ENCODE measurements around the gene P2RX2.

- TF ChIP-seq EZH2 (IDR thresholded peaks at IDR 0.05) = no peak
- no peak for TF ChIP-seq CTCF (IDR thresholded peaks at IDR 0.05 in 2 of 3, conservative IDR thresholded peaks at IDR 0.05 in 1 of 3; ENCODE audit: borderline replicate concordance in 1 of 3, insufficient read depth in 1 of 3, low read depth in 2 of 3, low read length in 2 of 3)
- no peak for TF ChIP-seq POLR2A (IDR thresholded peaks at IDR 0.05; ENCODE audit: borderline replicate concordance, extremely low read depth, insufficient read depth, insufficient read length)
- no peak for TF ChIP-seq SIN3A (IDR thresholded peaks at IDR 0.05; ENCODE audit: low read depth)
- TF ChIP-seq JUND (IDR thresholded peaks at IDR 0.05) = no peak
- no peak for TF ChIP-seq REST (IDR thresholded peaks at IDR 0.05; ENCODE audit: low read depth)
- TF ChIP-seq RAD21 (IDR thresholded peaks at IDR 0.05; ENCODE audit: low read depth) = no peak
These were observed 41.9 kb upstream of the P2RX2 start for GRCh38 chr12:132576701-132577100.

Data from HCT116 (cell line).